Epithelial cell of esophagus (primary cell): ENCODE results near the gene LTO1.

ENCODE experiments used
- DNase-seq: peaks from one replicate; pipeline ENCODE4 v3.0.0; 2010; ENCODE audit warnings: low read depth
- H3K4me3 ChIP-seq: 2 replicates; pipeline ENCODE4 v1.5.1; 2011; ENCODE audit warnings: mild to moderate bottlenecking, low read length, control low read depth
- TF ChIP-seq, protein P1 (sequence below): IDR thresholded peaks from 2 replicates; pipeline ENCODE4 v1.5.1; 2011; ENCODE audit warnings: low read depth, mild to moderate bottlenecking, low read length, control low read depth, inconsistent platforms; ENCODE audit not compliant: insufficient read depth; ENCODE audit errors: missing control alignments

The LTO1 gene

DNA sequence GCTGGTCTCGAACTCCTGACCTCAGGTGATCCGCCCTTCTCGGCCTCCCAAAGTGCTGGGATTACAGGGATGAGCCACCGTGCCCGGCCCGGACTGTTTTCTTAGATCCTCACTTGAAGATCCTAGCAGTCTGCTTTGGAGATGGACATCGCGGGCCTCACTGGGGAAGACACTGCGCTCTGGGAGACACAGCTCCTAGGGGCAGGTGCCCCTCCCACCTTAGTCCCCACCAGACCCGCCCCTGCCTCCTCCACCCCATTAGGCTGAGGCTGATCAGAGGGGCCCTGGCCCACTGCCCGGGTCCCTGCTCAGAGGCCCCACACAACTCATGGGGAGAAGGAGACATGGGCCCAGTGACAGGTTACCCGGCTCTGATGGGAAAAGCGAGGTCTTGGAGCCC is 11.3 kb upstream of the LTO1 start:
- DNase-seq: no peak
- H3K4me3 ChIP-seq: no peak overlapping the region
- TF ChIP-seq, protein P1, sequence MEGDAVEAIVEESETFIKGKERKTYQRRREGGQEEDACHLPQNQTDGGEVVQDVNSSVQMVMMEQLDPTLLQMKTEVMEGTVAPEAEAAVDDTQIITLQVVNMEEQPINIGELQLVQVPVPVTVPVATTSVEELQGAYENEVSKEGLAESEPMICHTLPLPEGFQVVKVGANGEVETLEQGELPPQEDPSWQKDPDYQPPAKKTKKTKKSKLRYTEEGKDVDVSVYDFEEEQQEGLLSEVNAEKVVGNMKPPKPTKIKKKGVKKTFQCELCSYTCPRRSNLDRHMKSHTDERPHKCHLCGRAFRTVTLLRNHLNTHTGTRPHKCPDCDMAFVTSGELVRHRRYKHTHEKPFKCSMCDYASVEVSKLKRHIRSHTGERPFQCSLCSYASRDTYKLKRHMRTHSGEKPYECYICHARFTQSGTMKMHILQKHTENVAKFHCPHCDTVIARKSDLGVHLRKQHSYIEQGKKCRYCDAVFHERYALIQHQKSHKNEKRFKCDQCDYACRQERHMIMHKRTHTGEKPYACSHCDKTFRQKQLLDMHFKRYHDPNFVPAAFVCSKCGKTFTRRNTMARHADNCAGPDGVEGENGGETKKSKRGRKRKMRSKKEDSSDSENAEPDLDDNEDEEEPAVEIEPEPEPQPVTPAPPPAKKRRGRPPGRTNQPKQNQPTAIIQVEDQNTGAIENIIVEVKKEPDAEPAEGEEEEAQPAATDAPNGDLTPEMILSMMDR: no peak

DNA sequence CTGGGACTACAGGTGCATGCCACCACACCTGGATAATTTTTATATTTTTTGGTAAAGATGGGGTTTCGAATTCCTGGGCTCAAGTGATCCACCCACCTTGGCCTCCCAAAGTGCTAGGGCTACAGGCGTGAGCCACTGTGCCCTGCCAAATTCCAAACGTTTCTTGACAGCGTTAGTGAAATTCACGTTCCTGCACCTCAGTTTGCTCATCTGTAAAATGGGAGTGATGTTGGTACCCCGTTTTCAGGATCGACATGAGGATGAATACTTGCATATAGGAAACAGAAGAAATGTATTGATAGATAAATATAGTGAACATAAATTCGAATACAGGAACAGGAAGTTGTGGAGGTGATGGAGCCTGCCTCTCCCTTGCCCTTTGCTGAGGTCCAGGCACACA is 10.2 kb upstream of the LTO1 start:
- DNase-seq: no peak
- TF ChIP-seq, protein P1: no peak
- H3K4me3 ChIP-seq: no peak overlapping the region

DNA sequence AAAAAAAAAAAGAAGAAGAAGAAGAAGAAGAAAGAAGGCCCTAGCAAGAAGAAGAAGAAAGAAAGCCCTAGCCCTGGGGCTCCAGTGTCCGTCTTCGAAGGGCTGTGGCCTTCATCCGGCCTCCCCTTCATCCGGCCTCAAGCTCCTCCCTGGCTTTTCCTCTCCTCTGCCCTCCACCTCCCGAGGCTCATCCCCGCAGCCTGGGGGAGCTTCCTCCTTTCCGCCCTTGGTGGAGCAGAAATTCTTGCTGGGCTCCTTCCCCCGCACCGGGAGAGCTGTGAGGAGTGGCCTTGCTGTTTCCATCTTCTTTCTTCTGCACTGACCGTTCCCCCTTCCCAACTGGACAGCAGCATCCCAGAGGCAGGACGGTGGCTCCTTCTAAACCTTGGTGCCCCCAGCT is 9.5 kb upstream of the LTO1 start:
- H3K4me3 ChIP-seq: no peak overlapping the region
- TF ChIP-seq, protein P1: no peak
- no peak for DNase-seq

DNA sequence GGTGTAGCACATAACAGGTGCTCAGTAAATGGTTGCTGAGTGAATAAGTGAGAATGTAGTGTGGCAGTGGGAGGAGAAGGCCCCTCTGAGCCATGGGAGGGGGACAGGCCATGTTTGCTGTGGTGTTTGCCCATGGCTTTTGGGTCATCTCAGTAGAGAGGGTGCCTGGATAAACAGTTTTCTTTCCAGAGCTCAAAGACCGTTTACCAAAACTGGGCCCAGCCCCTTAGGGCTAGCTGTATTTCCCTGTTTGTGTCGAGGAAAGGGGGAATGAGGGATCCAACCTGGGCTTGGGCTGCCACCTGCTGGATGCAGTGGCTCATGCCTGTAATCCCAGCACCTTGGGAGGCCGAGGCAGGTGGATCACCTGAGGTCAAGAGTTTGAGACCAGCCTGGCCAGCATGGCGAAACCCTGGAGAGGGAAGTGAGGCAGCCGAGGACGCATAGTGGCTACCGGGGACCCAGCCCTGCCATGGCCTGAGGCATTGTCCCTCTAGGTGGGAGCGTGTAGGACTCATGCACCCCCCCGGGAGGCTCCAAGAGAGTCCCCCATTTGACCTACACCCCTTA is 8.7 kb upstream of the LTO1 start:
- no peak overlapping the region for H3K4me3 ChIP-seq
- TF ChIP-seq, protein P1: peak; percentile 56
- DNase-seq: peak; percentile 46

DNA sequence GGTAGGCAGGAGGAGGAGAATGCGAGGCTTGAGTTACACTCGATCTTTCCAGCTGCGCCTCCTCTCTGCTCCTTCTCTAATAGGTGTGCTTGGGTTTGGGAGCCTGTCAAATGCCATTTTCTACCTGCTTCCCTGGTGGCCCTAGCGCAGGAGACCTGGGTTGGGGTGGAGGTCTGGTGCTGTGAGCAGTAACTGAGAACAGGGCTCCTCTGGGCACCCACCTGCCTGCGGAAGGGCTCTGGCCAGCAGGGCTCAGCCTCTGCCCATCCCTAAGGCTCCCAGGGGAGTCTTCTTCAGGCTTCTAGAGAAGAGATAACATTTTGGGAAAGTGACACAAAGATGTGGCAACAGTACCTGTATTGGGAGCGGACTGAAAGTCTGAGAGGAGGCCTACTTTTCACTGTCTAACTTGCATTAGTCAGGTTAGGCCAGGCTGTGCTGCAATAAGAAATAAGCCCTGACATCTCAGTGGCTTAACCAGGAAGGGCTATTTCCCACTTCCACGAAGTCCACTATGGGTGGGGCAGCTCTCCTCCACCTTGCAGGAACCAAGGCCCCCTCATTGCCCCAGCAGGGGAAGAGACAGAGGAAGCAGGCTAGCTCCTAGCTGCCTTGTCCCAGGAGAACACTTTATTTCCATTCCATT is 7.7 kb upstream of the LTO1 start:
- no peak overlapping the region for H3K4me3 ChIP-seq
- TF ChIP-seq, protein P1: no peak

DNA sequence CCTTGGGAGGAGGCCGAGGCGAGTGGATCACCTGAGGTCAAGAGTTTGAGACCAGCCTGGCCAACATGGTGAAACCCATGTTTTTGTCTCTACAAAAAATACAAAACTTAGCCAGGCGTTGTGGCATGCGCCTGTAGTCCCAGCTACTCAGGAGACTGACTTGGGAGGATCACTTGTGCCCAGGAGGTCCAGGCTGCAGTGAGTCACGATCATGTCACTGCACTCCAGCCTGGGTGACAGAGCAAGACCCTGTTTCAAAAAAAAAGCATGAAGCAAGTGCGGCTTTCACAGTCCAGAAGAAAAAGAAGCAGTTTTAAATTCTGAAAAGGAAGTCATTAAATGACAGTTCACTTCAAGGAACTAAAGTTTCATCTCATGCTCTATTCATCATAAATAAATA is 7.1 kb upstream of the LTO1 start:
- no peak overlapping the region for H3K4me3 ChIP-seq
- TF ChIP-seq, protein P1: no peak
- no peak for DNase-seq

More for the DNA sequence above, 7.7 kb upstream of the LTO1 start:
- DNase-seq: no peak

DNA sequence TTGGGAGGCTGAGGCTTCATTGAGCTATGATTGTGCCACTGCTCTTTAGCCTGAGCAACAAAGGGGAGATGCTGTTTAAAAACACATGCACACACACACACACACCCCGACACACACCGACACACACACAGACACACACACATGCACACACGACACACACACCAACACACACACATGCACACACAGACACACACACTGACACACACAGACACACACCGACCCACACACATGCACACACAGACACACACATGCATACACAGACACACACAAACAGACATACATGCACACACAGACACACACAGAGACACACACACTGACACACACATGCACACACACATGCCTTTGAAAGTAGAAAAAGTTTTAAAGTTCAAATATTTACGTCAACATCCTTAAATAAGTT is 5.5 kb upstream of the LTO1 start:
- no peak overlapping the region for H3K4me3 ChIP-seq
- DNase-seq: no peak
- TF ChIP-seq, protein P1: no peak
